ENCODE measurements around the gene OR9A4. TPM values are rescaled to one million over a fixed set of nuclear protein-coding genes. Genes with fewer than 3 reads are reported as not detected.

Gene OR9A4
- total RNA-seq, 1 experiment from 2014 or later: not detected

DNA sequence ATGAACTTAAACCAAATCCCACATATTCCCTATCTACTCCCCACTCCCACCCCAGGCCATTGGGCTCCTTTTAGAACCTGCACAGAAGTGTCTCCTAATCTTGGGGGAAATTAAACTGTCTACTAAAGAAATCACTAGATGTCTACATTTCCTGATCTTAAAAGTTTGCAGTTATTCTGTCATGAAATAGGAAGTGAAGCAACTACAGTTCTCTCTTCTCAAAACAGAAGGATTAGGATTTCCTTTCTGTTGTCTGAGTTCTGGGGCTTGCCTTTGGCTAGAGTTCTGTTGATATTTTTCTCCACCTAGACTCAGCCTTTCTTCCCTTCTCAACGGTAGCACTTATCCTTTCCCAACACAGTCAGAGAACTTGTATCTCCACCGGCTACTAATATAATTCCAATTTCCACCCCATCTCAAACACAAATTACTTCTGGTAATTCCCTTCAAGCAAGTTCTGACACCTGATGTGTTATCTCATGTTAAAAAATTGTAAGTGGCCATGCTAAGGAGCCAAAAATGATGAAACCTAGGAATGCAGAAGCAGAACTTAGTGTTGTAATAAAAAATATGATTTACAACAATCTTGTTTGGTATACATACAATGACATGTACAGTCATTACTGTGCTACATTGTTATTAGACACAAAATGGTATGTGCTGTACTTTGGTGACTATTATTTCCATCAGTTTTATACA lies 12.1 kb downstream of the OR9A4 start:
- intact Hi-C loops (cut with micrococcal nuclease; ENCODE audit: unreplicated experiment): no loop called here
- TF ChIP-seq, protein P1, sequence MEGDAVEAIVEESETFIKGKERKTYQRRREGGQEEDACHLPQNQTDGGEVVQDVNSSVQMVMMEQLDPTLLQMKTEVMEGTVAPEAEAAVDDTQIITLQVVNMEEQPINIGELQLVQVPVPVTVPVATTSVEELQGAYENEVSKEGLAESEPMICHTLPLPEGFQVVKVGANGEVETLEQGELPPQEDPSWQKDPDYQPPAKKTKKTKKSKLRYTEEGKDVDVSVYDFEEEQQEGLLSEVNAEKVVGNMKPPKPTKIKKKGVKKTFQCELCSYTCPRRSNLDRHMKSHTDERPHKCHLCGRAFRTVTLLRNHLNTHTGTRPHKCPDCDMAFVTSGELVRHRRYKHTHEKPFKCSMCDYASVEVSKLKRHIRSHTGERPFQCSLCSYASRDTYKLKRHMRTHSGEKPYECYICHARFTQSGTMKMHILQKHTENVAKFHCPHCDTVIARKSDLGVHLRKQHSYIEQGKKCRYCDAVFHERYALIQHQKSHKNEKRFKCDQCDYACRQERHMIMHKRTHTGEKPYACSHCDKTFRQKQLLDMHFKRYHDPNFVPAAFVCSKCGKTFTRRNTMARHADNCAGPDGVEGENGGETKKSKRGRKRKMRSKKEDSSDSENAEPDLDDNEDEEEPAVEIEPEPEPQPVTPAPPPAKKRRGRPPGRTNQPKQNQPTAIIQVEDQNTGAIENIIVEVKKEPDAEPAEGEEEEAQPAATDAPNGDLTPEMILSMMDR (conservative IDR thresholded peaks at IDR 0.05; ENCODE audit: low read depth, low read length): no peak
- no peak for TF ChIP-seq EZH2 (IDR thresholded peaks at IDR 0.05; ENCODE audit: borderline replicate concordance, low read depth, low read length, poor library complexity, severe bottlenecking)
- H3K4me1 ChIP-seq (ENCODE audit: insufficient read depth, low read length, poor library complexity, severe bottlenecking): no peaks in the 10 kb centered on the region
- no peak for DNase-seq (ENCODE audit: low spot score)
- no peaks in the 10 kb centered on the region for H3K9me3 ChIP-seq (ENCODE audit: low read depth, low read length, poor library complexity, severe bottlenecking)
- CTCF ChIA-PET: no interaction called here
- H3K27ac ChIP-seq (ENCODE audit: low read depth, low read length, poor library complexity, severe bottlenecking): no peak overlapping the region
- POLR2A ChIA-PET (ENCODE audit: low non-redundant PET): no interaction called here
- H3K27me3 ChIP-seq (replicated peaks; ENCODE audit: insufficient read depth, low read depth, low read length, poor library complexity): no peaks in the 10 kb centered on the region
- H3K36me3 ChIP-seq (ENCODE audit: insufficient read depth, low read length, poor library complexity, severe bottlenecking): no peaks in the 10 kb centered on the region
- BruUV-seq (replicated peaks): no TSS peak
- no peak overlapping the region for H3K4me3 ChIP-seq (ENCODE audit: low read depth, low read length, poor library complexity, severe bottlenecking)

DNA sequence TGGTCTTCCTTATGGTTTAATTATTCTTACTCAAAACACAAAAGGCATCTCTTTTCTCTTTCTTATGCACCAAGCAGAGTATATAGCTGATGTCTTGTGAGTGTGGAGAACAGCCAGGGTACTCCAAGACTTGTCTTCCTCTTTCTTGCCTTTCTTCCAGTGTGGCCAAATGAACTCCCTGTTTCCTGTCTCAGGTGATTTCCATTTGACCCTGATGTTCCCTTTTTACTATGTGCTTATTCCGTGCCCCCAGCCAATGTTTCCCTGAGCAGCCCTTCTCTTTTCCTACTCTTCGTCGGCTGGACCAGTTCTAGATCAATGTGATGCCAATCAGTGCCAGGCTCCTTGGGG lies 12.6 kb downstream of the OR9A4 start:
- no TSS peak for BruUV-seq (replicated peaks)
- H3K4me1 ChIP-seq (ENCODE audit: insufficient read depth, low read length, poor library complexity, severe bottlenecking): no peaks in the 10 kb centered on the region
- ChIA-PET CTCF (no interaction called here), POLR2A (ENCODE audit: low non-redundant PET) (no interaction called here)
- H3K27me3 ChIP-seq (replicated peaks; ENCODE audit: insufficient read depth, low read depth, low read length, poor library complexity): no peaks in the 10 kb centered on the region
- DNase-seq (ENCODE audit: low spot score): no peak
- no peaks in the 10 kb centered on the region for H3K9me3 ChIP-seq (ENCODE audit: low read depth, low read length, poor library complexity, severe bottlenecking)
- intact Hi-C loops (cut with micrococcal nuclease; ENCODE audit: unreplicated experiment): no loop called here
- H3K36me3 ChIP-seq (ENCODE audit: insufficient read depth, low read length, poor library complexity, severe bottlenecking): no peaks in the 10 kb centered on the region
- H3K4me3 ChIP-seq (ENCODE audit: low read depth, low read length, poor library complexity, severe bottlenecking): no peak overlapping the region
- no peak for TF ChIP-seq EZH2 (IDR thresholded peaks at IDR 0.05; ENCODE audit: borderline replicate concordance, low read depth, low read length, poor library complexity, severe bottlenecking)
- TF ChIP-seq, protein P1 (conservative IDR thresholded peaks at IDR 0.05; ENCODE audit: low read depth, low read length): no peak
- no peak overlapping the region for H3K27ac ChIP-seq (ENCODE audit: low read depth, low read length, poor library complexity, severe bottlenecking)

DNA sequence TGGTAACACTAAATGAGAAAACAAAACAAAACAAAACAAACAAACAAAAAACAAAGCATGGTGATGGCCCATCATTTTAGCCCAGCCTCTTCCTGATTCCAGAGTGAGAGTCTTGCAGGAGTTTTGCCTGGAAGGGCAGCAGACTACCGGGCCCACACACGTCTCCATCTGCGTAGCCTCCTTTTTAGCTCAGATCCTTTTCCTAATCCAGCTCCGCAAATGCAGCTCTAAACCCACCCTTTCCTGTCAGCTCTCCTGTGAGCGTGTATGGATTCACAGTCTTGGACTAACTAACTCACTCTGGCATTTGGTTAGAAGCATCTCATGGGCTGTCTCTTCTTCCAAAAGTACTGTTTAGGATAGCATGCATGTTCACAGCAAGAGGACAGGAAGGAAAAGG lies 14.0 kb downstream of the OR9A4 start:
- TF ChIP-seq, protein P1 (conservative IDR thresholded peaks at IDR 0.05; ENCODE audit: low read depth, low read length): no peak
- TF ChIP-seq EZH2 (IDR thresholded peaks at IDR 0.05; ENCODE audit: borderline replicate concordance, low read depth, low read length, poor library complexity, severe bottlenecking): no peak
- BruUV-seq (replicated peaks): no TSS peak
- Histone ChIP-seq H3K36me3 (ENCODE audit: insufficient read depth, low read length, poor library complexity, severe bottlenecking) (no peaks in the 10 kb centered on the region), H3K4me3 (ENCODE audit: low read depth, low read length, poor library complexity, severe bottlenecking) (no peak overlapping the region), H3K4me1 (ENCODE audit: insufficient read depth, low read length, poor library complexity, severe bottlenecking) (no peaks in the 10 kb centered on the region), H3K27ac (ENCODE audit: low read depth, low read length, poor library complexity, severe bottlenecking) (no peak overlapping the region), H3K27me3 (replicated peaks; ENCODE audit: insufficient read depth, low read depth, low read length, poor library complexity) (no peaks in the 10 kb centered on the region), H3K9me3 (ENCODE audit: low read depth, low read length, poor library complexity, severe bottlenecking) (no peaks in the 10 kb centered on the region)
- DNase-seq (ENCODE audit: low spot score): no peak
- CTCF ChIA-PET: no interaction called here
- intact Hi-C loops (cut with micrococcal nuclease; ENCODE audit: unreplicated experiment): no loop called here
- POLR2A ChIA-PET (ENCODE audit: low non-redundant PET): no interaction called here
